GM12891 (cell line): ENCODE measurements around the gene GJA5.

Experiments
- DNase-seq: peaks from one replicate; pipeline ENCODE4 v3.0.0; 2011; ENCODE audit warnings: low spot score; ENCODE audit not compliant: insufficient read length
- FAIRE-seq: peaks from 2 replicates; lab custom pipeline; 2011; peaks lifted over from hg19 to GRCh38; lab: Jason Lieb, UNC
- PAX5 ChIP-seq: IDR thresholded peaks from 2 replicates; pipeline ENCODE4 v1.6.1; 2011; ENCODE audit warnings: low read length, moderate library complexity, mild to moderate bottlenecking; ENCODE audit not compliant: insufficient read depth, severe bottlenecking
- POLR2A ChIP-seq: IDR thresholded peaks from 2 replicates; pipeline ENCODE4 v1.6.1; 2011; ENCODE audit warnings: low read depth, low read length, control low read depth
- POLR2AphosphoS5 ChIP-seq: IDR thresholded peaks from 2 replicates; pipeline ENCODE4 v1.6.1; 2011; ENCODE audit warnings: low read depth, low read length, control low read depth
- POU2F2 ChIP-seq: IDR thresholded peaks from 2 replicates; pipeline ENCODE4 v1.6.1; 2011; ENCODE audit warnings: low read depth, mild to moderate bottlenecking, control low read depth, low read length, moderate library complexity
- SPI1 ChIP-seq: IDR thresholded peaks from 2 replicates; pipeline ENCODE4 v1.6.1; 2011; ENCODE audit warnings: low read depth, low read length, control low read depth
- TAF1 ChIP-seq: IDR thresholded peaks from 2 replicates; pipeline ENCODE4 v1.6.1; 2011; ENCODE audit warnings: low read depth, low read length, control low read depth

GJA5 gene

GRCh38 chr1:147786536-147786935 lies 26.1 kb upstream of the GJA5 start:
- DNase-seq (no peak), FAIRE-seq (no peak)
- TF ChIP-seq PAX5 (no peak), SPI1 (no peak), POU2F2 (no peak), TAF1 (no peak), POLR2A (no peak)

DNA sequence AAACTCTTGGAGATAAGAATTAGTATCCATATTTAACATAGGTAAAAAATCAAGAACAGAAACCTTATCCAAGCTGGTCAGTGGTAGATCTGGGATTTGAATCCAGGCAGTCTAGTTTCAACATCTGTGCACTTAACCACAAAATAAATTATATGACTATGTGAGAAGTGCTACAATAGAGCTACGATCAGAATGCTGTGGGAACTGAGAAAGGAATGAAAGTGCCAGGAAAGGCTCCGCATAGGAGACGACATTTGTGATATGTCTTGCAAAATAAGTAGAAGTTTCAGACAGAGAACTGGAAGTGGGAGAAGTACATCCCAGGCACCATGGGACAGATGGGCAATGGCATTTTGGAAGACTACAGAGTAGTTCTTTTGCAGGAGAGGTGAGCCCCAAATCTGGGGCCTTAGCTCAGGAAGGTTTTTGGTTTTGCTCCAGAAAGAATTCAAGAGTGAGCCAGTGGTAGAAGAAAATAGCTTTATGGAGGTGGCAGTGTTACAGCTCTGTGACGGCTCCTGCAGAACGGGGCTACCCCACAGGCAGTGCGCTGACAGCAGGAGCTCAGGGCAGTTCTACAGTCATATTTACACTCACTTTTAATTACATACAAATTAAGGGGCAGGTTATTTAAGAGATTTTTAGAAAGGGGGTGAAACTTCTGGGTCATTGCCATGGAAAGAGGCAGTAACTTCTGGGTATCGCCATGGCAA lies 25.5 kb upstream of the GJA5 start:
- DNase-seq = no peak
- no peak for FAIRE-seq
- no peak for TF ChIP-seq POU2F2
- no peak for TF ChIP-seq PAX5
- no peak for TF ChIP-seq POLR2AphosphoS5
- no peak for TF ChIP-seq SPI1

GRCh38 chr1:147784941-147785340 lies 24.5 kb upstream of the GJA5 start:
- TF ChIP-seq TAF1 (no peak), PAX5 (no peak), POU2F2 (no peak), SPI1 (no peak), POLR2A (no peak), POLR2AphosphoS5 (no peak)
- DNase-seq (no peak), FAIRE-seq (no peak)

GRCh38 chr1:147781056-147781471 lies 20.7 kb upstream of the GJA5 start:
- DNase-seq = no peak
- no peak for TF ChIP-seq POLR2AphosphoS5
- no peak for TF ChIP-seq SPI1
- no peak for TF ChIP-seq POLR2A
- no peak for TF ChIP-seq TAF1
- no peak for TF ChIP-seq PAX5
- no peak for TF ChIP-seq POU2F2

GRCh38 chr1:147777694-147778093 lies 17.3 kb upstream of the GJA5 start:
- FAIRE-seq (no peak), DNase-seq (no peak)
- no peak for TF ChIP-seq SPI1
- no peak for TF ChIP-seq PAX5
- no peak for TF ChIP-seq POLR2A
- TF ChIP-seq TAF1 = no peak
- TF ChIP-seq POU2F2 = no peak
- no peak for TF ChIP-seq POLR2AphosphoS5

More at GRCh38 chr1:147781056-147781471, 20.7 kb upstream of the GJA5 start:
- FAIRE-seq = no peak

DNA sequence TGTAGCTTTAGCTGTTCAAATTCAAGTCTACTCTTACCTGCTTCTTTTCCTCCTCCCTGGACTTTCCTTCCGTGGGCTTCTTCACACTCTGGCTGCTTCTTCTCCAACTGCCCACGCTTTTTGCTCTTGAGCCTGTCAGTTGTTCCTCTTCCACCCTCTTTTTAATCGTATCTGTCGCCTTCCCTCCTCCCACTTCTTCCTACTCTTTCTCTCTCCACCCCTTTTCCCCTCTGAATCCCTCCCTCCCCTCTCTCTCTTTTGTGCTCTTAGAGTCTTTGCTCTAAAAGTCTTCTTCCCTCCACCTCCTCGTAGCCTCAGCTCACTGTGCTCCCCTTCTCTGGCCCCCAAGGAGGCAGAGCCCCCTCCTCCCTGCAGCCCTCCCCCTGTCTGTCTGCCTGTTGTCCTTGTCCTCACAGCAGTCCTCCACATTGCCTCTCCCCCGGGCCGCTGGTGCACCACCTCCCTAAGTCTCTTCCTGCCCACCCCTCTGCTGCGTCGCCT lies 12.9 kb upstream of the GJA5 start:
- TF ChIP-seq TAF1 = no peak
- TF ChIP-seq SPI1 = no peak
- no peak for TF ChIP-seq POU2F2
- TF ChIP-seq PAX5 = no peak
- no peak for TF ChIP-seq POLR2A
- TF ChIP-seq POLR2AphosphoS5 = no peak
- no peak for FAIRE-seq
- no peak for DNase-seq

DNA sequence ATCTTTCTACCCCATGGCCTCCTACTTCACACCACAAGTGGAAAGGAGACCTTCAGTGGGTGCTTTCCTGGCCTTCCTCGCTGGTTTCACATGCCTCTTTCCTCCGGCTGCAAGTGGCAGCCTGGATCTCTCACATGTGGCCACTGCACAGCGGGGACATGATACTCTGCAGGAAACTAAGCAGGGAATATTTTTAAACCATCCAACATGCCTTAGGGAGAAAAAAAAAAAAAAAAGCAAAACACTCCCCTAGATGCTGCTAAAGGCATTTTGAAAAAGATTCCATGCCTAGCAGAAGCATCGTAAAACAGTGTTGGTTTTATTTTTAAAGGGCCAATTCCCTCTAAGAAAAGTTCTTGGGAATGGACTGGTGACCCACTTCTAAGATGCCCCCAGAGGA lies 12.2 kb upstream of the GJA5 start:
- TF ChIP-seq POLR2A (no peak), SPI1 (no peak), PAX5 (no peak), POLR2AphosphoS5 (no peak), TAF1 (no peak), POU2F2 (no peak)
- DNase-seq (no peak), FAIRE-seq (no peak)

DNA sequence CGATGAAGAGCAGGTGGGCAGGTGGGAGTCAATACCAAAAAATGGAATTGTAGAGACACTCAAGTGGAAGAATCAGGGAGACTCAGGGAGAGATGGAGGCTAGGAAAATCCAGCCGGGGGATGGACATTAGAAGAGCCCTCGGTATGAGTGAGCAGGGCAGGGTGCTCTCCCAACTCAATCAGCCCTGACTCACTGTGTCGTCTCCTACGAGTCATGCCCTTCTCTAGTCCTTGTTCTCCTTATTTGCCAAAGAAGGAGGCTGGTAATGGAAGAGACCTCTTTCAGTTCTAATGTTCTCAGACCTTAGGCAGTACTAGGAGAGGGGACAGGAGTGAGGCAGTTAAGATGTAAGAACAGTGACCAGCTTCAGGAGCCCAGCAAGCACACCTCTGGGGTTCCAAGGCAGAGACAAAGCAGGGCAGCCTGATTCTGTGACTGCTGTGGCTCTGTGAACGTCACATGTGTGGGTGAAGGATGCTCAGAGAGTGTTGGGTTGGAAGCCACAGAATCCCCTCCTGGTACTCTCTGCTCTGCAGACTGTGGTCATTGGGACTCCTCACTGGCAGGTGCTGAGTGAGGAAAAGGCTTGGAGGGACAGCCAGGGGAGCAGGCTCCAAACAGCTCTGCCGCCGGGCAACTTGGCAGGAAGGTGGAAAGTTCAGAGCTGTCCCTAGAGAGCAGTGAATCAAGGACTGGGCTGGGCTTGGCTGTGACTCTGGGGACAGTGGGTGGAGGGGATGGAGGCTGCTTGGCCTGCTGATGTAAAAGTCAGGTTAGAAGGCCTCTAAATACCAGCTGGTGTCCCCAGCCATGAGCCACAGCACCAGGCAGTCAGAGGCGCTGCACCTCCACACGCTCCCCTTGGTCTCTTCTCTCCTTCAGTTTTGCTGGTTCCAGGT lies 11.1 kb upstream of the GJA5 start:
- TF ChIP-seq PAX5 = no peak
- TF ChIP-seq TAF1 = no peak
- no peak for TF ChIP-seq POLR2A
- TF ChIP-seq POU2F2 = no peak
- no peak for TF ChIP-seq POLR2AphosphoS5
- TF ChIP-seq SPI1 = no peak
- DNase-seq = no peak
- no peak for FAIRE-seq

DNA sequence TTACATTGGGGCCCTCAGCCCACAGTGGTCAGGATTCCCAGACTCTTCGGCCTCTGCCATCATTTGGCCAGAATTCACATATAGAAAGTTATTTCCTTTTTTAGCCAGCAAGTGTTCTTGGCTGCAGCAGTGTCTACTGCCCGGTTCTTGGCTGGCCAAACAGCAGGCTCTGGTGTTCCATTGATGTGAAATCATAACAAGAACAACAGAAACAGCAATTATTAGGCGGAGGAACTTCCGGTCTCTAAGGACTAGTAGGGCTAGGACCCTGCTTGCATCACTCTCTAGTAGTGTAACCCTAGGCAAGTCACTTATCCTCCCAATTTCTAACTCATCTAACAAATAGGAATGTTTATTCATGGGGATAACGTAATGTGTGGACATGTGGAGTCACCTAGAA lies 8.7 kb upstream of the GJA5 start:
- FAIRE-seq (no peak), DNase-seq (no peak)
- no peak for TF ChIP-seq POLR2A
- no peak for TF ChIP-seq PAX5

DNA sequence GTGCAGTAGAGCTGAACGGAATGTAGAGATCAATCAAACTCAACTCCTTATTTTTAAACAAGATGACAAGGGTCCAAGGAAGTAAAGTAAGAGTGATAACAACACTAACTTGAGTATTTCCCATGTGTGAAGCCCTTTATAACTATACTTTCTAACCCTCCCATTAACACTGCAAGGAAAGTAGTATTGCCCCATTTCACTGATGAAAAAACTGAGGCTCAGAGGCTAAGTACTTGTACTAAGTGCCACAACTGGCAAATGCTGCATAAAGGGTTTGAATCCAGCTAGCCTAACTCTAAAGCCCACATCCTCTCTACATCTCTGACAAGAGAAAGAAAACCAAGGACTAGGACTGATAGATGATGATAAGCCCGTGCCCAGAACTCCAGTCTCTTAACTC lies 8.2 kb upstream of the GJA5 start:
- no peak for TF ChIP-seq POU2F2
- no peak for TF ChIP-seq POLR2AphosphoS5
- no peak for TF ChIP-seq TAF1
- no peak for TF ChIP-seq PAX5
- no peak for TF ChIP-seq POLR2A
- no peak for TF ChIP-seq SPI1
- FAIRE-seq (no peak), DNase-seq (no peak)
